ENCODE results near the gene RPL12. TPM values are rescaled to one million over a fixed set of nuclear protein-coding genes. Genes with fewer than 3 reads are reported as not detected.

RPL12 gene
- total and polyA plus RNA-seq, 10 donors = 1,013 to 9,017 (median 1,657) TPM

DNA sequence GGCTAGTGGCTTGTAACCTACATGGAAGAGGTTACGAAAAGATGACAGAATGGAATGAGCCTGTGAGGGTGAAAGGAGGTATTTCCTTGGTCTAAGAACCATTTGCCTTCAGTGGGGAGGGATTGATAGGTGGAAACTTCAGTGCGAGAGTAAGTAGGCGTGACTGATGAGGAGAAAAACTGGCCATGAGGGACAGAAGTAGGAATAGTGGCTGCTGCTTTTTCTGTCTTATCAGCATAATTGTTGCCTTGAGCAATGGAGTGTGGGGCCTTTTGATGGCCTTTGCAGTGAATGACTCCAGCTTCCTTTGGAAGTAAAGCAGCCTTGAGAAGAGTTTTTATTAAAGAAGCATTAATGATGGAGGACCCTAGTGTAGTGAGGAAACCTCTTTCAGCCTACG, 36.1 kb downstream of the RPL12 start:
- TF ChIP-seq POLR2AphosphoS5 (IDR thresholded peaks at IDR 0.05) (no peak), POLR2A (IDR thresholded peaks at IDR 0.05) (no peak)
- TF ChIP-seq, protein P1, sequence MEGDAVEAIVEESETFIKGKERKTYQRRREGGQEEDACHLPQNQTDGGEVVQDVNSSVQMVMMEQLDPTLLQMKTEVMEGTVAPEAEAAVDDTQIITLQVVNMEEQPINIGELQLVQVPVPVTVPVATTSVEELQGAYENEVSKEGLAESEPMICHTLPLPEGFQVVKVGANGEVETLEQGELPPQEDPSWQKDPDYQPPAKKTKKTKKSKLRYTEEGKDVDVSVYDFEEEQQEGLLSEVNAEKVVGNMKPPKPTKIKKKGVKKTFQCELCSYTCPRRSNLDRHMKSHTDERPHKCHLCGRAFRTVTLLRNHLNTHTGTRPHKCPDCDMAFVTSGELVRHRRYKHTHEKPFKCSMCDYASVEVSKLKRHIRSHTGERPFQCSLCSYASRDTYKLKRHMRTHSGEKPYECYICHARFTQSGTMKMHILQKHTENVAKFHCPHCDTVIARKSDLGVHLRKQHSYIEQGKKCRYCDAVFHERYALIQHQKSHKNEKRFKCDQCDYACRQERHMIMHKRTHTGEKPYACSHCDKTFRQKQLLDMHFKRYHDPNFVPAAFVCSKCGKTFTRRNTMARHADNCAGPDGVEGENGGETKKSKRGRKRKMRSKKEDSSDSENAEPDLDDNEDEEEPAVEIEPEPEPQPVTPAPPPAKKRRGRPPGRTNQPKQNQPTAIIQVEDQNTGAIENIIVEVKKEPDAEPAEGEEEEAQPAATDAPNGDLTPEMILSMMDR (IDR thresholded peaks at IDR 0.05 in 8 of 11, conservative IDR thresholded peaks at IDR 0.05 in 3 of 11) = no peak
- Histone ChIP-seq H3K27me3 (replicated peaks in 1 of 7) (no peaks in the 10 kb centered on the region), H3K9me3 (no peaks in the 10 kb centered on the region), H3K4me3 (no peak overlapping the region), H3K36me3 (no peaks in the 10 kb centered on the region), H3K4me1 (peaks cover 0 to 21% (median 0%) of the 10 kb centered on the region in 6 donors), H3K27ac (no peak overlapping the region)
- intact Hi-C loops (cut with DNase I; ENCODE audit: low total_unique reads) = no loop called here
- no peak for DNase-seq
- WGBS, 5 donors = 83 to 85% (median 85%) methylated on average over 4 of the region's 4 CpGs

DNA sequence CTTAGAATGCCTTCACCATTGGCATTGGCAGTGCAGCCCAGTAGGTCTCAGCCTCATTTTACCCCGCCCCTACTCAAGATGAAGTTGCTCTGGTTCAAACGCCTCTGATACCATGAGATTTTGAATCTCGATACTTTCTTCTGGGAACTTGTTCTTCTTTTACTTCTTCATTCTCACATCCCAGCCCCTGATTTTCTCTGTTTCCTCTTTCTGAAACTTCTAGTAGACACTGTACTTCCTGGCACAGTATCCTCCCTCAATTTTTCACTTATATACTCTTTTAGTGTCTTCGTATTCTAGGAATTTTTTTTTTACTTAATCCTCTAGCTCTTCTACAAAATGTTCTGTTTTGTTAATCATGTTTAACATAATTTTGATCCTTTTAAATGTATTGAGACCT, 40.1 kb downstream of the RPL12 start:
- Histone ChIP-seq H3K27me3 (replicated peaks in 1 of 7) (no peaks in the 10 kb centered on the region), H3K9me3 (no peaks in the 10 kb centered on the region), H3K36me3 (peaks cover 0 to 18% (median 2%) of the 10 kb centered on the region in 6 donors), H3K27ac (peak overlapping the region in 4 of 8 donors; percentile 34 to 60 (median 51)), H3K4me3 (no peak overlapping the region), H3K4me1 (peaks cover 0 to 14% (median 0%) of the 10 kb centered on the region in 6 donors)
- no peak for DNase-seq
- 52 to 67% (median 60%) methylated on average over 4 of the region's 4 CpGs for WGBS, 5 donors
- intact Hi-C loops (cut with DNase I; ENCODE audit: low total_unique reads) = no loop called here
- TF ChIP-seq POLR2AphosphoS5 (IDR thresholded peaks at IDR 0.05) (no peak), POLR2A (IDR thresholded peaks at IDR 0.05) (no peak)
- TF ChIP-seq, protein P1 (IDR thresholded peaks at IDR 0.05 in 8 of 11, conservative IDR thresholded peaks at IDR 0.05 in 3 of 11) = no peak

DNA sequence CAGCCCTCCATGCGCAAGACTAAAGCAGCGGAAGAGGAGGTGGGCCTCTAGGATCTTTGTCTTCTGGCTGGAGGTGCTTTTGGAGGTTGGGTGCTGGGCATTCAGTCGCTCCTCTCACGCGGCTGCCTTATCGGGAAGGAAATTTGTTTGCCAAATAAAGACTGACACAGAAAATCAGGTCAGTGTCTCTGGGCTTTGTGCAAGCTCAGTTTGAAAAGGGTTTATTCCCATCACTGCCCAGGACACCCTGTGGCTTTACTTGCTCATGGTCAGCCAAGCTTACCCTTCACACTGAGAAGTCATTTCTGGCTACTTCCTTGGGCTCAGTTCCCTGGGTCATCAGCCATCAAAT, 43.7 kb downstream of the RPL12 start:
- TF ChIP-seq POLR2A (IDR thresholded peaks at IDR 0.05) (no peak), POLR2AphosphoS5 (IDR thresholded peaks at IDR 0.05) (no peak)
- TF ChIP-seq, protein P1 (IDR thresholded peaks at IDR 0.05 in 8 of 11, conservative IDR thresholded peaks at IDR 0.05 in 3 of 11) = no peak
- peaks cover 0 to 53% (median 15%) of the 10 kb centered on the region in 6 donors for H3K36me3 ChIP-seq
- H3K9me3 ChIP-seq = no peaks in the 10 kb centered on the region
- intact Hi-C loops (cut with DNase I; ENCODE audit: low total_unique reads) = no loop called here
- H3K4me3 ChIP-seq = no peak overlapping the region
- 93 to 97% (median 94%) methylated on average over 5 to 6 of the region's 6 CpGs for WGBS, 5 donors
- no peaks in the 10 kb centered on the region for H3K27me3 ChIP-seq (replicated peaks in 1 of 7)
- no peak overlapping the region for H3K27ac ChIP-seq
- DNase-seq = no peak
- H3K4me1 ChIP-seq = peaks cover 0 to 14% (median 0%) of the 10 kb centered on the region in 6 donors

DNA sequence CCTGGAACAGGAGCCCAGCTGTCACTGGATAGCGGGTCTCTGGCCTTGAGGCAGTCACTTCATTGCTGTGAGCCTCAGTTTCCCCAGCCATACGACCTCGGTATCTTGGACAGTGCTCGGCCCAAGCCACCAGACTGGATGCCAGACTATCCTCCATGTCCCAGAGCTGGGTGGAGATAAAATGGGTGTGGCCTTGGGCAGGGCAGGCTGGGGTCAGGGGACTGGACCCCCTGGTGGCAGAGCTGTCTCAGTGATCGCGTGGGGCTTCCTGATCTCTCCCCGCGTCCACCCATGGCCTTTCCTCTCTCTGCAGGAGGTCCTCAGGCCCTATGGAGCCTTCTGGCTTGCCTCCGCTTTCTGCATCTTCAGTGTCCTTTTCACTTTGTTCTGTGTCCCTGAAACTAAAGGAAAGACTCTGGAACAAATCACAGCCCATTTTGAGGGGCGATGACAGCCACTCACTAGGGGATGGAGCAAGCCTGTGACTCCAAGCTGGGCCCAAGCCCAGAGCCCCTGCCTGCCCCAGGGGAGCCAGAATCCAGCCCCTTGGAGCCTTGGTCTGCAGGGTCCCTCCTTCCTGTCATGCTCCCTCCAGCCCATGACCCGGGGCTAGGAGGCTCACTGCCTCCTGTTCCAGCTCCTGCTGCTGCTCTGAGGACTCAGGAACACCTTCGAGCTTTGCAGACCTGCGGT, 44.3 kb downstream of the RPL12 start:
- H3K4me1 ChIP-seq = peaks cover 0 to 14% (median 0%) of the 10 kb centered on the region in 6 donors
- WGBS, 5 donors = 89 to 94% (median 93%) methylated on average over 13 of the region's 13 CpGs
- no peak overlapping the region for H3K4me3 ChIP-seq
- no peaks in the 10 kb centered on the region for H3K9me3 ChIP-seq
- DNase-seq = peak; percentile 56
- intact Hi-C loops (cut with DNase I; ENCODE audit: low total_unique reads) = no loop called here
- peaks cover 0 to 58% (median 15%) of the 10 kb centered on the region in 6 donors for H3K36me3 ChIP-seq
- TF ChIP-seq POLR2AphosphoS5 (IDR thresholded peaks at IDR 0.05) = peak in 1 of 3 donors; percentile 8
- TF ChIP-seq, protein P1 (IDR thresholded peaks at IDR 0.05 in 8 of 11, conservative IDR thresholded peaks at IDR 0.05 in 3 of 11) = no peak
- H3K27ac ChIP-seq = no peak overlapping the region
- H3K27me3 ChIP-seq (replicated peaks in 1 of 7) = no peaks in the 10 kb centered on the region
